SK-N-SH (cell line): ENCODE measurements around the gene GGACT. TPM values are rescaled to one million over a fixed set of nuclear protein-coding genes. Genes with fewer than 3 reads are reported as not detected.

Experiments
- CTCF ChIA-PET: fragments of 300-600, 350-600 bp; formaldehyde crosslinking; extraction: SDS; loops from one replicate; lab custom pipeline; 2021; lab: Yijun Ruan, JAX
- POLR2A ChIA-PET: fragments of 350-600 bp; sonication (Branson Sonifier 250); formaldehyde crosslinking; extraction: SDS; loops from one replicate; lab custom pipeline; 2020; ENCODE audit warnings: antibody characterized with exemption, inconsistent platforms; lab: Yijun Ruan, JAX
- DNase-seq: peaks from one replicate; pipeline ENCODE4 v3.0.0; 2012
- H2AFZ ChIP-seq: fragments of 200-600 bp; sonication (generic); 2 replicates; pipeline ENCODE4 v1.8.1; 2016; ENCODE audit warnings: antibody characterized with exemption, mild to moderate bottlenecking, low read depth
- H3F3A ChIP-seq: fragments of 200-600 bp; sonication (generic); replicated peaks from 2 replicates; pipeline ENCODE3; 2016; ENCODE audit warnings: antibody characterized with exemption, mild to moderate bottlenecking; ENCODE audit not compliant: insufficient read depth
- H3K27ac ChIP-seq, 2 experiments: fragments of 200-500 bp in 1 of 2; fragments of 200-600 bp in 1 of 2; sonication (Bioruptor generic) in 1 of 2; sonication (generic), shearing (Covaris generic) in 1 of 2; 2 replicates each; pipeline versions ENCODE4 v1.5.1 to v1.6.1; 2014 to 2016; ENCODE audit warnings: low read depth in 2 of 2, inconsistent platforms in 1 of 2, low read length in 1 of 2, mild to moderate bottlenecking in 1 of 2, mixed read lengths in 1 of 2
- H3K27me3 ChIP-seq: fragments of 200-600 bp; sonication (generic), shearing (Covaris generic); 2 replicates; pipeline ENCODE4 v1.6.1; 2016; ENCODE audit warnings: mixed run types; ENCODE audit not compliant: insufficient read depth
- H3K36me3 ChIP-seq, 2 experiments: fragments of 200-500 bp in 1 of 2; fragments of 200-600 bp in 1 of 2; sonication (Bioruptor generic) in 1 of 2; sonication (generic) in 1 of 2; replicated peaks in 1 of 2; 2 replicates each; pipeline versions ENCODE3 to v1.5.1; 2014 to 2016; ENCODE audit warnings: low read length in 1 of 2, mild to moderate bottlenecking in 1 of 2; ENCODE audit not compliant: insufficient read depth in 2 of 2, control insufficient read depth in 1 of 2
- H3K4me1 ChIP-seq, 2 experiments: fragments of 200-500 bp in 1 of 2; fragments of 200-600 bp in 1 of 2; sonication (Bioruptor generic) in 1 of 2; sonication (generic), shearing (Covaris generic) in 1 of 2; 2 replicates each; pipeline versions ENCODE4 v1.5.1 to v1.6.1; 2014 to 2016; ENCODE audit warnings: low read depth in 1 of 2, low read length in 1 of 2, mixed run types in 1 of 2; ENCODE audit not compliant: insufficient read depth in 2 of 2, control insufficient read depth in 1 of 2
- H3K4me2 ChIP-seq: fragments of 200-600 bp; sonication (generic), shearing (Covaris generic); 2 replicates; pipeline ENCODE4 v1.6.1; 2017; ENCODE audit warnings: mixed run types
- H3K4me3 ChIP-seq, 2 experiments: fragments of 200-500 bp in 1 of 2; fragments of 200-600 bp in 1 of 2; sonication (Bioruptor generic) in 1 of 2; sonication (generic), shearing (Covaris generic) in 1 of 2; 2 replicates each; pipeline versions ENCODE4 v1.5.1 to v1.8.1; 2014 to 2016; ENCODE audit warnings: low read depth in 2 of 2, inconsistent platforms in 1 of 2, low read length in 1 of 2, mild to moderate bottlenecking in 1 of 2, mixed read lengths in 1 of 2, moderate library complexity in 1 of 2
- H3K79me2 ChIP-seq: fragments of 200-600 bp; sonication (generic); 2 replicates; pipeline ENCODE4 v1.8.1; 2017; ENCODE audit warnings: mild to moderate bottlenecking; ENCODE audit not compliant: insufficient read depth
- H3K9ac ChIP-seq: fragments of 200-600 bp; sonication (generic); 2 replicates; pipeline ENCODE4 v1.6.1; 2017; ENCODE audit warnings: mixed run types
- H3K9me2 ChIP-seq: fragments of 200-600 bp; sonication (generic); 2 replicates; pipeline ENCODE4 v1.6.1; 2017; ENCODE audit warnings: mixed run types
- H3K9me3 ChIP-seq: fragments of 200-600 bp; sonication (generic); 2 replicates; pipeline ENCODE4 v1.6.1; 2017; ENCODE audit warnings: mixed run types, mild to moderate bottlenecking, moderate library complexity
- H4K20me1 ChIP-seq: fragments of 200-600 bp; sonication (generic); 2 replicates; pipeline ENCODE4 v1.6.1; 2017; ENCODE audit warnings: mild to moderate bottlenecking, mixed run types; ENCODE audit not compliant: insufficient read depth
- CHD2 ChIP-seq: fragments of 150-350 bp; IDR thresholded peaks from 2 replicates; pipeline ENCODE4 v1.6.1; 2018; ENCODE audit warnings: low read length; ENCODE audit not compliant: partially characterized antibody
- ELF1 ChIP-seq: IDR thresholded peaks from 2 replicates; pipeline ENCODE4 v1.4.0; 2012
- EZH2phosphoT487 ChIP-seq: fragments of 200-600 bp; sonication (generic); IDR thresholded peaks from 2 replicates; pipeline ENCODE4 v1.6.1; 2017; ENCODE audit warnings: low read depth, mixed run types, mild to moderate bottlenecking, antibody characterized with exemption, moderate library complexity, borderline replicate concordance
- FOSL2 ChIP-seq: IDR thresholded peaks from 2 replicates; pipeline ENCODE4 v1.4.0; 2012; ENCODE audit warnings: low read depth, mild to moderate bottlenecking, moderate library complexity, borderline replicate concordance
- MXI1 ChIP-seq: IDR thresholded peaks from 2 replicates; pipeline ENCODE4 v1.6.1; 2012; ENCODE audit warnings: mild to moderate bottlenecking, low read depth, low read length, improper control_type of control experiment
- RCOR1 ChIP-seq: fragments of 150-350 bp; IDR thresholded peaks from 2 replicates; pipeline ENCODE4 v1.6.1; 2017; ENCODE audit warnings: antibody characterized with exemption, low read length
- RXRA ChIP-seq: IDR thresholded peaks from 2 replicates; pipeline ENCODE4 v1.4.0; 2012; ENCODE audit warnings: low read depth, mild to moderate bottlenecking, borderline replicate concordance
- SIN3A ChIP-seq: IDR thresholded peaks from 2 replicates; pipeline ENCODE4 v1.6.1; 2012; ENCODE audit warnings: low read depth, mild to moderate bottlenecking, low read length, moderate library complexity, borderline replicate concordance
- TAF1 ChIP-seq: IDR thresholded peaks from 2 replicates; pipeline ENCODE4 v1.6.1; 2012; ENCODE audit warnings: low read depth, mild to moderate bottlenecking, low read length, moderate library complexity, borderline replicate concordance
- TCF12 ChIP-seq: IDR thresholded peaks from 2 replicates; pipeline ENCODE4 v1.4.0; 2012
- TEAD4 ChIP-seq: IDR thresholded peaks from 2 replicates; pipeline ENCODE4 v1.4.0; 2012; ENCODE audit warnings: mild to moderate bottlenecking, borderline replicate concordance; ENCODE audit not compliant: insufficient read depth
- YY1 ChIP-seq: IDR thresholded peaks from 2 replicates; pipeline ENCODE4 v1.4.0; 2012; ENCODE audit warnings: low read depth, mild to moderate bottlenecking
- WGBS: methylation state at CpG from one replicate; pipeline ENCODE4 v1.1.6; 2017; ENCODE audit warnings: low lambda C conversion rate; 5-methylcytosine and 5-hydroxymethylcytosine counted together
- polyA plus RNA-seq, 3 experiments: library from polyadenylated mRNA; depleted of rRNA; stranded (reverse); fragments of >200 nt; gene quantifications; 2 replicates each; pipeline ENCODE4 v1.2.3, GENCODE V29; 2012
- TF ChIP-seq, protein P1 (sequence below): IDR thresholded peaks from 2 replicates; pipeline ENCODE4 v1.4.0; 2012; ENCODE audit warnings: low read depth
- TF ChIP-seq, protein P2 (sequence below): IDR thresholded peaks from 2 replicates; pipeline ENCODE4; 2012

GGACT gene
- polyA plus RNA-seq, 1 of the 3 experiments (the other 2 are of a cell fraction): 7.1 TPM

DNA sequence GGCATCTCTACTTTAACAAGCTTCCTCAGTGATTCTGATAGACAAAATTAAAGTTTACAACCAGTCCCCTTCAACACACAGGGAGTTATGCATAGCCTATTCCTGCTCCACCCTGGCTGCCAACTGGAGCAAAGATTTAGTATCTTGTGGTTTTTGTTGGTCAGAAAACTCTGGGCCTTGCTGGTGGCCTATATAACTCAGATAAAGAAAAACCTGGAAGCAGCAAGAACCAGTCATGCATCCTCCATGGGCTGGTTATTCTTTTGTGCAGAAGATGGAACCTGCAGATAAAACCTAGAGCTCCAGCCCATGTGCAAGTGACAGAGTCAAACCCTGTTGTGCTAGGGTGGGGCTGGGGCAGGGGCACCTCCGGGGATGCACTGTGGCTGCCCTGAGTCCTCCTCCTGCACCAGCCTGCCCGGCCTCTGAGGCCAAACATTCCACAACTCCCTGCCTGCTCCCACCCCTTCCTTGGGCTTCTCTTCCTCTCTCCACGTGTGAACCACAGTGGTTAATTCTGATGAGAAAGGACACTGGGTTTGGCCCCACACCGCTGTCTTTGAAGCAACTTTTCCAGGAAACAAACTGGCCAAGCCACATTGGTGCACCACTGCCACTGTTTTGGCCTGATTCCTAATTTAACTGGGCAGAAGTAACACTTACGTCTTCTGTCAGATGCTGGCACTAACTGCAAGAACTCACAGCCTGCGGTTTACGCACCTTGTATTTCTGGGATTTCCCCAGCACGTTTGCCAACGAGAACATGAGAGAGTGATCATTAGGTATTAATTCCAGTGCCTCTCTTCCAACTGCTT is 23.3 kb upstream of the GGACT start:
- H3K27me3 ChIP-seq: no peaks in the 10 kb centered on the region
- ChIA-PET POLR2A (no interaction called here), CTCF (interaction anchor here (1.1 kb wide), 1 partner anchor 39 kb away, joined by 3 read pairs; no protein-coding TSS in a partner anchor)
- peaks cover 0 to 5% of the 10 kb centered on the region in 2 experiments for H3K36me3 ChIP-seq
- no peaks in the 10 kb centered on the region for H3K79me2 ChIP-seq
- DNase-seq: no peak
- no peak overlapping the region for H2AFZ ChIP-seq
- TF ChIP-seq RCOR1: no peak
- no peak overlapping the region for H3K9ac ChIP-seq
- no peaks in the 10 kb centered on the region for H4K20me1 ChIP-seq
- no peaks in the 10 kb centered on the region for H3F3A ChIP-seq
- no peaks in the 10 kb centered on the region for H3K4me1 ChIP-seq
- H3K9me2 ChIP-seq: no peaks in the 10 kb centered on the region
- no peak overlapping the region for H3K4me2 ChIP-seq
- no peaks in the 10 kb centered on the region for H3K9me3 ChIP-seq
- 89% methylated on average over 9 of the region's 9 CpGs for WGBS
- H3K27ac ChIP-seq: no peak overlapping the region
- no peak overlapping the region for H3K4me3 ChIP-seq

DNA sequence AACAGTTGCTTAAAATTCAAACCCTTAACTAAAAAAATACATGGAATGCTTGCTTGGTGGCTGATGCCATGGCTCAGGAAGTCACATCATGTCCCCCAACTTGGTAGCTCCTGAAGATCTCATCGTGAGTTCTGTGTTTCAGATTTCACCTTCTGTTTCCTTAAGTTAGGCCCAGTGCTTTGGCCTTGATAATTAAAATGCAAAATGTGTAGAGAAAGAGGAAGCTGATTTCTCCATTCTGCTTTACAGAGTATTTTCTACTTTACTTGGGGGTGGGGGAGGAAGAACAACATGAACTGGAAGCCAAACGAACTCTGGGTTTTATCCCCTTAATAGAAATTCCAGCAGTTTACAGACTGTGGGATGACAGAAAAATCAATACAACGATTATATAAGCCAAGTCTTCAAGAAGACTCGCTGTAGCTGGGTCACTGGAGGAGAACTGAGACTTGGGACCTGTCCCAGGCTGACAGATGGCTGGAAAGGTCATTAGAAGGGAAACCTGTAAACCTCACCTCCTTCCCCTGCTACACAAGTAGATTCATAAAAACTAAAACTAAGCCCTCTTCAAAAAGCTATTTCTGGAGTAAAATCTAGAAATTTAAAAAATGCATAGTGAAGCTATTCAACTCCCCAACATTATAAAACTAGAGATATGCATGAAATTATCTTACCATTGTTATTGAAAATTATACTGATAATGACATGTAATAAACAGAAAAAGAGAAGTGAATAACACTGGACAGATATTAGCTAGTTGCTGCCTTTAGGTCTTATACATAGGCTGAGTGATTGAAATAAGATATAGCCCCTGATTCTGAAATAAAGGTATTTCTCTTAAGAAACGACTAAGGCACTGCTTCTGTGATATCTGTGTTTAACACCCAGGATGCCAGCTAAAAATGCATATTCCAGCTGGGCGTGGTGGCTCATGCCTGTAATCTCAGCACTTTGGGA is 22.1 kb upstream of the GGACT start:
- no peaks in the 10 kb centered on the region for H4K20me1 ChIP-seq
- no peak for TF ChIP-seq RXRA
- no peak overlapping the region for H3K4me2 ChIP-seq
- H3K4me1 ChIP-seq: no peaks in the 10 kb centered on the region
- no peak overlapping the region for H2AFZ ChIP-seq
- no peaks in the 10 kb centered on the region for H3K9me2 ChIP-seq
- H3K27ac ChIP-seq: no peak overlapping the region
- H3K9ac ChIP-seq: no peak overlapping the region
- H3K9me3 ChIP-seq: no peaks in the 10 kb centered on the region
- H3F3A ChIP-seq: no peaks in the 10 kb centered on the region
- POLR2A ChIA-PET: no interaction called here
- peaks cover 0 to 7% of the 10 kb centered on the region in 2 experiments for H3K36me3 ChIP-seq
- DNase-seq: no peak
- no peaks in the 10 kb centered on the region for H3K27me3 ChIP-seq
- WGBS: 80% methylated on average over 6 of the region's 6 CpGs
- CTCF ChIA-PET: interaction anchor here (0.6 to 1.4 kb wide), 3 partner anchors 23 to 1048 kb away, joined by 3 read pairs; no protein-coding TSS in a partner anchor
- H3K4me3 ChIP-seq: no peak overlapping the region
- H3K79me2 ChIP-seq: no peaks in the 10 kb centered on the region

DNA sequence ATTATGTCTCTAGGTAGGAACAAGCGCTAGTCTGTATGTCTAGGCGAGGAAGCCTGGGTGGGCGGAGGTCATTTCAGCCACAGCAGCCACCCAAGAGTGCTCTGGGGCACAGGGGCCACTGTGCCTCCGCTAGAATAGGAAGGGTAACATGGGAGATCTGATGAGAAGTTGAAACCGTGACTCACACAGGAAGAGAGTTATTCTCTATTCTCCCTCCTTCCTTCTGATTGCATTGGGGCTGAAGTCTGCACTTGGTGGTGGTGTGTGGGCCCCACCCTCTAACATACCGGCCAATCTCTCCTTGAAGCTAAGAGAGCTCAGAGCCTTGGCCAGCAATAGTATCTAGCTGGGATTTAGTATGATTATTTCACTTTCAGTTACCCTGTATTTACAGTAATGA is 20.3 kb upstream of the GGACT start:
- H2AFZ ChIP-seq: no peak overlapping the region
- no peak for DNase-seq
- H4K20me1 ChIP-seq: no peaks in the 10 kb centered on the region
- H3K36me3 ChIP-seq: peaks cover 0 to 9% of the 10 kb centered on the region in 2 experiments
- WGBS: 86% methylated on average over 6 of the region's 6 CpGs
- POLR2A ChIA-PET: no interaction called here
- no peak overlapping the region for H3K27ac ChIP-seq
- no peaks in the 10 kb centered on the region for H3K79me2 ChIP-seq
- H3K27me3 ChIP-seq: no peaks in the 10 kb centered on the region
- no peaks in the 10 kb centered on the region for H3K9me2 ChIP-seq
- H3K9ac ChIP-seq: no peak overlapping the region
- CTCF ChIA-PET: no interaction called here
- no peaks in the 10 kb centered on the region for H3K4me1 ChIP-seq
- H3K9me3 ChIP-seq: no peaks in the 10 kb centered on the region
- H3K4me3 ChIP-seq: no peak overlapping the region
- no peak overlapping the region for H3K4me2 ChIP-seq
- TF ChIP-seq YY1: no peak
- no peak for TF ChIP-seq TEAD4
- TF ChIP-seq TCF12: no peak
- no peak for TF ChIP-seq FOSL2
- TF ChIP-seq SIN3A: no peak
- no peak for TF ChIP-seq ELF1
- TF ChIP-seq TAF1: no peak
- no peak for TF ChIP-seq CHD2
- no peak for TF ChIP-seq RCOR1
- TF ChIP-seq, protein P1, sequence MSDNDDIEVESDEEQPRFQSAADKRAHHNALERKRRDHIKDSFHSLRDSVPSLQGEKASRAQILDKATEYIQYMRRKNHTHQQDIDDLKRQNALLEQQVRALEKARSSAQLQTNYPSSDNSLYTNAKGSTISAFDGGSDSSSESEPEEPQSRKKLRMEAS: no peak
- no peak for TF ChIP-seq EZH2phosphoT487
- TF ChIP-seq, protein P2, sequence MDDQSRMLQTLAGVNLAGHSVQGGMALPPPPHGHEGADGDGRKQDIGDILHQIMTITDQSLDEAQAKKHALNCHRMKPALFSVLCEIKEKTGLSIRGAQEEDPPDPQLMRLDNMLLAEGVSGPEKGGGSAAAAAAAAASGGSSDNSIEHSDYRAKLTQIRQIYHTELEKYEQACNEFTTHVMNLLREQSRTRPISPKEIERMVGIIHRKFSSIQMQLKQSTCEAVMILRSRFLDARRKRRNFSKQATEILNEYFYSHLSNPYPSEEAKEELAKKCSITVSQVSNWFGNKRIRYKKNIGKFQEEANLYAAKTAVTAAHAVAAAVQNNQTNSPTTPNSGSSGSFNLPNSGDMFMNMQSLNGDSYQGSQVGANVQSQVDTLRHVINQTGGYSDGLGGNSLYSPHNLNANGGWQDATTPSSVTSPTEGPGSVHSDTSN: no peak
- TF ChIP-seq MXI1: no peak
- no peaks in the 10 kb centered on the region for H3F3A ChIP-seq
